GM12864 (cell line): Measurements from ENCODE around the gene TCEAL4.

Experiments used
- DNase-seq: peaks from one replicate; pipeline ENCODE4 v3.0.0-alpha.2; 2011; ENCODE audit warnings: low read depth
- H3K4me3 ChIP-seq: 2 replicates; pipeline ENCODE4 v1.5.1; 2011; ENCODE audit warnings: mild to moderate bottlenecking, low read depth, low read length, control low read depth
- CTCF ChIP-seq: IDR thresholded peaks from 2 replicates; pipeline ENCODE4 v1.5.1; 2011; ENCODE audit warnings: low read depth, mild to moderate bottlenecking, moderate library complexity, low read length, control low read depth, inconsistent platforms; ENCODE audit errors: missing control alignments

Gene TCEAL4

GRCh38 chrX:103585411-103586313 is at the start of gene TCEAL4:
TSS of gene TCEAL4 (plus strand) at chrX:103585515. CDS start at chrX:103586676, 1,161 bp downstream.
- peak within 1 kb of the TSS; percentile 87 for H3K4me3 ChIP-seq
- no peak for TF ChIP-seq CTCF

GRCh38 chrX:103536071-103536470 is 49.2 kb upstream of the TCEAL4 start:
- DNase-seq, result no peak
- TF ChIP-seq CTCF, result no peak
- H3K4me3 ChIP-seq, result no peak overlapping the region

More at GRCh38 chrX:103585411-103586313, at the start of gene TCEAL4:
- no peak for DNase-seq

GRCh38 chrX:103536732-103537131 is 48.6 kb upstream of the TCEAL4 start:
- DNase-seq, result no peak
- no peak overlapping the region for H3K4me3 ChIP-seq
- TF ChIP-seq CTCF, result no peak

GRCh38 chrX:103537871-103538387 is 47.4 kb upstream of the TCEAL4 start:
- TF ChIP-seq CTCF, result no peak
- no peak overlapping the region for H3K4me3 ChIP-seq
- no peak for DNase-seq

- no peak for TF ChIP-seq CTCF
- DNase-seq, result no peak
- no peak overlapping the region for H3K4me3 ChIP-seq
These were observed 46.6 kb upstream of the TCEAL4 start for GRCh38 chrX:103538728-103539127.

- DNase-seq, result no peak
- TF ChIP-seq CTCF, result no peak
- H3K4me3 ChIP-seq, result no peak overlapping the region
These were observed 45.6 kb upstream of the TCEAL4 start for GRCh38 chrX:103539695-103540094.
